HG02678 (cell line): ENCODE measurements around the gene SLC43A1.
"Not testable (repeated sequence)": the region's sequence is repeated elsewhere in the genome, so short reads cannot be mapped to it uniquely, and the experiment has no call there.

Experiments used
- ATAC-seq: cut with Tn5 transposase; IDR thresholded peaks from one replicate; pipeline ENCODE4 v1.9.1; 2021; ENCODE audit warnings: mild to moderate bottlenecking, moderate library complexity; ENCODE audit not compliant: unreplicated experiment

The SLC43A1 gene

GRCh38 chr11:57515332-57516060, at the start of gene SLC43A1:
Gene SLC43A1, minus strand, starts transcription at chr11:57515702. Its CDS starts 1,591 bp downstream, at chr11:57514111.
- ATAC-seq: peak; percentile 50

GRCh38 chr11:57562596-57562995, 47.1 kb upstream of the SLC43A1 start:
- ATAC-seq: no peak

- no peak for ATAC-seq
These were observed 44.6 kb upstream of the SLC43A1 start for GRCh38 chr11:57560146-57560545.

- no peak for ATAC-seq
These were observed 40.5 kb upstream of the SLC43A1 start for GRCh38 chr11:57556041-57556440.

- ATAC-seq: no peak
These were observed 39.9 kb upstream of the SLC43A1 start for GRCh38 chr11:57555393-57555792.

GRCh38 chr11:57552479-57552878, 37.0 kb upstream of the SLC43A1 start:
- ATAC-seq: no peak

- no peak for ATAC-seq
These were observed 36.4 kb upstream of the SLC43A1 start for GRCh38 chr11:57551941-57552340.

- no peak for ATAC-seq
These were observed 34.5 kb upstream of the SLC43A1 start for GRCh38 chr11:57549983-57550382.

- ATAC-seq: peak; percentile 89
These were observed 32.4 kb upstream of the SLC43A1 start for GRCh38 chr11:57547854-57548377.

GRCh38 chr11:57546869-57547475, 31.5 kb upstream of the SLC43A1 start:
- peak; percentile 67 for ATAC-seq

GRCh38 chr11:57546451-57546850, 30.9 kb upstream of the SLC43A1 start:
- no peak for ATAC-seq

- no peak for ATAC-seq
These were observed 30.4 kb upstream of the SLC43A1 start for GRCh38 chr11:57545883-57546282.

GRCh38 chr11:57544566-57544965, 29.1 kb upstream of the SLC43A1 start:
- no peak for ATAC-seq

- no peak for ATAC-seq
These were observed 28.1 kb upstream of the SLC43A1 start for GRCh38 chr11:57543593-57543992.

- no peak for ATAC-seq
These were observed 27.1 kb upstream of the SLC43A1 start for GRCh38 chr11:57542582-57542981.

GRCh38 chr11:57541169-57541568, 25.7 kb upstream of the SLC43A1 start:
- no peak for ATAC-seq

GRCh38 chr11:57539342-57539741, 23.8 kb upstream of the SLC43A1 start:
- ATAC-seq: no peak

- ATAC-seq: no peak
These were observed 21.6 kb upstream of the SLC43A1 start, which contains the start of gene SMTNL1 for GRCh38 chr11:57536947-57537619. Gene SMTNL1, plus strand, starts transcription at chr11:57537595. Its CDS starts 5,048 bp downstream, at chr11:57542643.

GRCh38 chr11:57534449-57534848, 18.9 kb upstream of the SLC43A1 start:
- ATAC-seq: not testable (repeated sequence)

- ATAC-seq: peak; percentile 96
These were observed 15.3 kb upstream of the SLC43A1 start, which contains the start of gene TIMM10 for GRCh38 chr11:57530596-57531507. Gene TIMM10, minus strand, starts transcription at chr11:57530754. Its CDS starts 565 bp downstream, at chr11:57530189.
